ENCODE measurements around the gene SMO. TPM values are rescaled to one million over a fixed set of nuclear protein-coding genes. Genes with fewer than 3 reads are reported as not detected.

Gene SMO
- total and polyA plus RNA-seq, 9 of the 15 experiments (the other 6 are each of a cell fraction or from before 2014, with no cell fraction given) = 0.05 to 0.13 (median 0.10) TPM; not detected in 5

- TF ChIP-seq DACH1 (IDR thresholded peaks at IDR 0.05; ENCODE audit: partially characterized antibody) (no peak), GATAD2B (IDR thresholded peaks at IDR 0.05; ENCODE audit: borderline replicate concordance) (peak; percentile 72), EP400 (IDR thresholded peaks at IDR 0.05) (no peak), PRMT5 (CRISPR knock-in tag; IDR thresholded peaks at IDR 0.05) (0 out of 2 replicates have a peak, but pooled peaks have one; percentile 25), ZNF197 (CRISPR knock-in tag; IDR thresholded peaks at IDR 0.05; ENCODE audit: low read depth) (no peak), SPI1 (IDR thresholded peaks at IDR 0.05; ENCODE audit: borderline replicate concordance, low read depth, low read length) (0 out of 2 replicates have a peak, but pooled peaks have one; percentile 15), POLR2G (IDR thresholded peaks at IDR 0.05; ENCODE audit: low read depth, low read length) (no peak; the same call in 1 of the 2 replicates), NONO (IDR thresholded peaks at IDR 0.05; ENCODE audit: low read depth in 2 of 2, low read length in 1 of 2) (peak in 1 of 2 experiments; percentile 88; a peak in 2 of 4 replicates), ZNF512 (tag; IDR thresholded peaks at IDR 0.05) (no peak), KLF13 (tag; IDR thresholded peaks at IDR 0.05; ENCODE audit: borderline replicate concordance, low read depth) (no peak), ZNF778 (CRISPR knock-in tag; IDR thresholded peaks at IDR 0.05) (no peak), GATAD2A (IDR thresholded peaks at IDR 0.05) (no peak), SMARCB1 (IDR thresholded peaks at IDR 0.05; ENCODE audit: insufficient read length, low read depth) (no peak), DLX4 (CRISPR knock-in tag; IDR thresholded peaks at IDR 0.05) (no peak), SAFB (IDR thresholded peaks at IDR 0.05; ENCODE audit: borderline replicate concordance, low read depth, low read length) (no peak), ATF1 (CRISPR knock-in tag; IDR thresholded peaks at IDR 0.05) (no peak), ATF1 (tag; IDR thresholded peaks at IDR 0.05) (peak; percentile 12; the same call in 1 of the 2 replicates), HDAC2 (IDR thresholded peaks at IDR 0.05) (peak; percentile 16; the same call in 1 of the 2 replicates), GTF2E2 (tag; IDR thresholded peaks at IDR 0.05) (no peak), FIP1L1 (IDR thresholded peaks at IDR 0.05; ENCODE audit: low read depth, low read length, poor library complexity, severe bottlenecking) (peak; percentile 42), ETS1 (conservative IDR thresholded peaks at IDR 0.05; ENCODE audit: control insufficient read depth, low read depth, low read length) (no peak), ELF2 (CRISPR knock-in tag; IDR thresholded peaks at IDR 0.05) (peak; percentile 64; the same call in 1 of the 2 replicates), NR4A1 (CRISPR knock-in tag; IDR thresholded peaks at IDR 0.05) (no peak), NR4A1 (tag; IDR thresholded peaks at IDR 0.05) (0 out of 2 replicates have a peak, but pooled peaks have one; percentile 15), DIDO1 (tag; IDR thresholded peaks at IDR 0.05; ENCODE audit: low read depth) (no peak), ZNF121 (CRISPR knock-in tag; conservative IDR thresholded peaks at IDR 0.05) (peak; percentile 14; the same call in 1 of the 2 replicates), RBM15 (IDR thresholded peaks at IDR 0.05; ENCODE audit: insufficient read depth, low read length) (no peak), HIVEP1 (CRISPR knock-in tag; IDR thresholded peaks at IDR 0.05) (0 out of 2 replicates have a peak, but pooled peaks have one; percentile 55)
Measured at GRCh38 chr7:129225206-129225930, 36.9 kb downstream of the SMO start (continued).

All from K562 (cell line).